ENCODE measurements around the gene PIGK. TPM values are rescaled to one million over a fixed set of nuclear protein-coding genes. Genes with fewer than 3 reads are reported as not detected.

The PIGK gene
- total RNA-seq, 2 donors from 2014 or later, result 5.9 to 9.9 TPM

GRCh38 chr1:77064246-77064645 lies 155.0 kb downstream of the PIGK start:
- H3K36me3 ChIP-seq (replicated peaks in 1 of 2; ENCODE audit: insufficient read depth in 1 of 2, low read depth in 2 of 2), result no peaks in the 10 kb centered on the region
- ATAC-seq, result no peak
- H3K27me3 ChIP-seq, result no peaks in the 10 kb centered on the region
- H3K4me3 ChIP-seq, result no peak overlapping the region
- H3K4me1 ChIP-seq, result no peaks in the 10 kb centered on the region
- intact Hi-C loops (cut with DNase I), result no loop called here
- no peaks in the 10 kb centered on the region for H3K9me3 ChIP-seq
- WGBS, 2 donors, result 69 to 70% methylated on average over 2 of the region's 2 CpGs
- H3K27ac ChIP-seq, result no peak overlapping the region
- no peak for TF ChIP-seq CTCF (IDR thresholded peaks at IDR 0.05)
- no peak for TF ChIP-seq POLR2A (IDR thresholded peaks at IDR 0.05)
- no peak for DNase-seq

- no peaks in the 10 kb centered on the region for H3K27me3 ChIP-seq
- ATAC-seq (no peak), DNase-seq (no peak)
- H3K4me1 ChIP-seq, result no peaks in the 10 kb centered on the region
- H3K36me3 ChIP-seq (replicated peaks in 1 of 2; ENCODE audit: insufficient read depth in 1 of 2, low read depth in 2 of 2), result no peaks in the 10 kb centered on the region
- WGBS, 2 donors, result 43 to 48% methylated on average over 4 of the region's 4 CpGs
- H3K4me3 ChIP-seq, result no peak overlapping the region
- no peak overlapping the region for H3K27ac ChIP-seq
- intact Hi-C loops (cut with DNase I), result no loop called here
- no peaks in the 10 kb centered on the region for H3K9me3 ChIP-seq
- TF ChIP-seq POLR2A (IDR thresholded peaks at IDR 0.05) (no peak), CTCF (IDR thresholded peaks at IDR 0.05) (no peak)
Observed at GRCh38 chr1:77063118-77063517, 156.1 kb downstream of the PIGK start.

- WGBS, 2 donors, result 18 to 28% methylated on average over 3 of the region's 3 CpGs
Observed at GRCh38 chr1:77061162-77061561, 158.1 kb downstream of the PIGK start.

GRCh38 chr1:77060000-77060399 lies 159.2 kb downstream of the PIGK start:
- TF ChIP-seq CTCF (IDR thresholded peaks at IDR 0.05) (no peak), POLR2A (IDR thresholded peaks at IDR 0.05) (no peak)
- H3K27me3 ChIP-seq, result no peaks in the 10 kb centered on the region
- H3K4me1 ChIP-seq, result no peaks in the 10 kb centered on the region
- DNase-seq (peak in 1 of 4 donors; percentile 9), ATAC-seq (no peak)
- H3K27ac ChIP-seq, result no peak overlapping the region
- no peaks in the 10 kb centered on the region for H3K9me3 ChIP-seq
- 21 to 36% methylated on average over 5 of the region's 5 CpGs for WGBS, 2 donors
- H3K36me3 ChIP-seq (replicated peaks in 1 of 2; ENCODE audit: insufficient read depth in 1 of 2, low read depth in 2 of 2), result no peaks in the 10 kb centered on the region
- intact Hi-C loops (cut with DNase I), result no loop called here
- no peak overlapping the region for H3K4me3 ChIP-seq

More at GRCh38 chr1:77061162-77061561, 158.1 kb downstream of the PIGK start:
- Histone ChIP-seq H3K4me1 (no peaks in the 10 kb centered on the region), H3K27me3 (no peaks in the 10 kb centered on the region), H3K36me3 (replicated peaks in 1 of 2; ENCODE audit: insufficient read depth in 1 of 2, low read depth in 2 of 2) (no peaks in the 10 kb centered on the region), H3K9me3 (no peaks in the 10 kb centered on the region), H3K27ac (no peak overlapping the region), H3K4me3 (no peak overlapping the region)
- no peak for TF ChIP-seq POLR2A (IDR thresholded peaks at IDR 0.05)
- TF ChIP-seq CTCF (IDR thresholded peaks at IDR 0.05), result no peak
- DNase-seq (no peak), ATAC-seq (no peak)
- intact Hi-C loops (cut with DNase I), result no loop called here

GRCh38 chr1:77057994-77058585 lies 161.1 kb downstream of the PIGK start:
- DNase-seq, result no peak
- Histone ChIP-seq H3K9me3 (no peaks in the 10 kb centered on the region), H3K4me1 (no peaks in the 10 kb centered on the region), H3K27me3 (no peaks in the 10 kb centered on the region), H3K4me3 (no peak overlapping the region), H3K36me3 (replicated peaks in 1 of 2; ENCODE audit: insufficient read depth in 1 of 2, low read depth in 2 of 2) (no peaks in the 10 kb centered on the region), H3K27ac (no peak overlapping the region)
- WGBS, 2 donors, result 70 to 78% methylated on average over 7 of the region's 7 CpGs
- no peak for ATAC-seq
- intact Hi-C loops (cut with DNase I), result no loop called here
- TF ChIP-seq POLR2A (IDR thresholded peaks at IDR 0.05) (no peak), CTCF (IDR thresholded peaks at IDR 0.05) (no peak)
